8988T (cell line): ENCODE results near the gene SYP.
A peak's percentile ranks its signal among the peaks of the same experiment; 100 is the strongest.

Experiments used
- DNase-seq: peaks from one replicate; pipeline ENCODE4 v3.0.0; 2011

The SYP gene

DNA sequence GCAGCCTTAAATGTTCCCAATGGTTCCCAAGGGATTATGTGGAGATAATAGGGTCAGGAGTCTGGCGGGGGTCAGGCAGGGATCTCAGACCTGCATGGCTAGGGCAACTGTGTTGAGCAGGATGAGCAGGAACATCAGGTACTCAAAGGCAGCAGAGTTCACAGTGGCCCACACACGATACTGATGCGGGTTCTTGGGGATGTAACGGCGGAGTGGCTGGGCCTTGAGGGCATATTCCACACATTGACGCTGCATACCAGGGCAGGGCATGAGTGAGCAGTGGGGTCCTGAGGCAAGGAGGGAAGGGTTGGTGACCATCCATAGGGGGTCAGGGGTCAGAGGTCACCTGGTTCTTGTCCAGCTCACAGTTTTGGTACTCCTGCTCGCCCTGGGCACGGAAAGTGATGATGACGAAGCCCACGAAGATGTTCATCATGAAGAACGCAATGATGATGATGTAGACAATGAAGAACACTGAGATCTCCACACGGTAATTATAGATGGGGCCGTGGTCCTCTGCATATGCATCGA lies 15.1 kb upstream of the SYP start:
- DNase-seq = no peak

DNA sequence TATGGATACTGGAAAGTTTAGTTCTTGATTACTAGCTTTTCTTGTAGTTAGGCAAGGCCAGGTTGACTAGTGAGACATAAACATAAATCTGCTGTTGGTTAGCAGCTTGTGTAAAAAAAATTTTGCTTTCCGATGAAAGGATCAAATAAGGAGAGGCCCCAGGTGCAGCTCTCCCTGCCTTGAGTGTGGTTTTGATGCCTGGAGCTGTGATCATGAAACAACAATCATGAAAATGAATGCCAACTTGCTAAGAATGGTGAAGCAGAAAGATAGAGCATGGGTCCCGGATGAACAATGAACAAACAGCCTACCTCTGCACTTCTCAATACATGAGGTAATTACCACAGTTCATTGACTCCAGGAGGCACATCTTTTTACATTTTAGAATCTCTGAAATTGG lies 14.4 kb upstream of the SYP start:
- DNase-seq = no peak

DNA sequence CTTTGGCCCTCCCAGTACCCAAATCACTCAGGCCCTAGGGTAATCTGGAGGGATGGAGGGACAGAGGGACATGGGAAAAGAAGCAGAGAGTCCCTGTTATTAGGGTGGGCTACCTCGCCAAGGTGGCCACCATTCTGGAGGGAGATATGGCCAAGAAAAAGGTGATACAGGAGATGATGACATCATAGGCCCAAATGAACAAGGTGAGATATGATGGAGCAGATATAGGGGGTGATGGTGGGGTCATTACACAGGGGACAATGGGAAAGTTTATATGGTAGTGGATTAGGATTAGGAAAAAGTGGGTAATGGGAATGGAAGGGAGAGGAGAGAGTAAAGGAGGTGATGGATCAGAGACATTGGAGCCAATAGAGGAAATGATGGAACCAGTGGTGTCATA lies 12.9 kb upstream of the SYP start:
- DNase-seq = no peak

DNA sequence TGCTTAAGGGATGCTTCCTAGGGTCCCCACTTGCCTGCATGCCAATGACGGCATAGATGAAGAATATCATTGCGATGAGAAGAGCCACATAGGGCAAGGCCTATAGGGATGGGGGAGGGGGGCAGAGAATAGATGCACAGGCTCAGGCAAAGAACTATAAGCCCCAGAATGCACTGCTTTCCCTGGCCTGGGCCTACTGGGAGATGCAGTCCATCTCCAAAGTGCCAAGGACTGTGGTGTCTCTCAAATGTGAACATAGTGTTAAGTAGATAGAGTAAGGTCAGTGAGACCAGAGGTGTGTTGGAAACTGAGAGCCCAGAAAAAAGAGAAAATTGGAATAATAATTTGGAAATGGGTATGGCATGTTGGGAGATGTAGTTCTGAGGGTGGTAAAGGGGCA lies 12.2 kb upstream of the SYP start:
- no peak for DNase-seq

DNA sequence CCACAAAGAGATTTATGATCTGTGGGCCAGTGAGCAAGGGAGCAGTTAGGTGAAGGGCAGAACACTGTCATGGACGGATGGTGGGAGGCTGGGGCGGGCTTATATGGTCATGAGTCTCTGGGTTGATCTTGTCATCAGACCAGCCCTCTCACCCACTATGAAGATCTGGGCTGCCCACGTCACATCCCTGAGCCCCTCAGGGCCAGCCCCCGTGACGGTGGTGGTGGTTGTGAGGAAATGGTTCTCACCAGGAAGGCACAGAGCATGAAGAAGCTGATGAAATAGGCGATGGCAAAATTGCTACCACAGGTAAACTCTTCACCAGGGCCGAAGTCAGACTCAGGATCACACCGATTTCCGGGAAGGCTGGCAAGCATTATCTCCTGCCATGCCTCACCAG lies 11.1 kb upstream of the SYP start:
- DNase-seq = no peak

DNA sequence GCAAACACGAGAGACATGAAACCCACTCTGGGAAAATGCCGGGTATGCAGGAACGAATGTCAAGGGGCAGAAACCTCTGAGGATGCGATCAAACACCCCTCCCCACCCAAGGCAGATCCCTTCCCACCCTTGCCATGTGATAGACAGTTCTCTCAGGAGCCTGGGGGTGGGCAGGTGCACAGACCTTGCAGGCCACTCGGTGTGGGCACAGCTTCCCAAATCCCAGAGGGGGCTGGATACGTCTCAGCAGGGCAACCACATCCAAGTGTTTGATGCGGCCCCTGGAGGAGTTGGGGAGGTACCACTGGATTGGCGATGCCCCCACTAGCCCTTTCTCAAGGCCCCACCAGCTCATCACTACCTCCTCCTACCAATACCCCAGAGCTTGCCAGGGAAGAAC lies 10.4 kb upstream of the SYP start:
- DNase-seq = no peak

DNA sequence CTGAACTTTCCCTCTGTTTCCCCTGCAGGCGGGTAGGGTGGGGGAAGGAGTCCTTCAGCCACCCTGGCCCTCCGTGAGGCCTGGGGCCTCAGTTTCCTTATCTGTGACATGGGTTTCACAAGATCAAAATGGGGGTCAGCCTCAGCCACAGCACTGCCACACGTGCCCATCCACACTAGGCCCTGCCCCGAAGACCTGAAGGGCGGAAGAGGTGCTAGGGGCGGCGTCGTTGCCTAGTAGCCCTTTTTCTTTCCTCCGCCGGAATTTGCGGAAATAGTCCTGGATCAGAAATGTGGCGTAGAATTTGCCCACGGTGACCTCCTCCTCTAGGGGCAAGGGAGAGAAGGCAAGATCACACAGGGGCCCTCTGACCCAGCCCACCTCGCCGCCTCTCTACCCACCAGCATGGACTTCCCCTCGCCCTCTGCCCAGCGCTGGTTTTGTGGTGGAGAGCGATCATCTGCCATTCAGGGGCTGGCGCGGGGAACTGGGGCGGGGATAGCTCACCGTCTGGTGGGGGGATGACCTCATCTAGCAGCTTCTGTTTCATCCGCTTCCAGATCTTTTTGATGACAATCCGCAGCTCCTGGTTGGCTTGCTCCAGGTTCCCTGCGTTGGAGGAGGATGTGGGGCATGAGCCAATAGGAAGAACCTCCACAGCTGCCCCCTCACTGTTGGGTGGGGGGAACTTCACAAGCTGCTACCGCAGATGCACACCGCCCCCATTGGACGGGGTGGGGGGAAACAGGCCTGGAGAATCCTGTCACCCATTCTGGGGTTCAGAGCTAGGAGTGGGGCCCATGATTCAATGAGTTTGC lies 9.7 kb upstream of the SYP start:
- DNase-seq = no peak

DNA sequence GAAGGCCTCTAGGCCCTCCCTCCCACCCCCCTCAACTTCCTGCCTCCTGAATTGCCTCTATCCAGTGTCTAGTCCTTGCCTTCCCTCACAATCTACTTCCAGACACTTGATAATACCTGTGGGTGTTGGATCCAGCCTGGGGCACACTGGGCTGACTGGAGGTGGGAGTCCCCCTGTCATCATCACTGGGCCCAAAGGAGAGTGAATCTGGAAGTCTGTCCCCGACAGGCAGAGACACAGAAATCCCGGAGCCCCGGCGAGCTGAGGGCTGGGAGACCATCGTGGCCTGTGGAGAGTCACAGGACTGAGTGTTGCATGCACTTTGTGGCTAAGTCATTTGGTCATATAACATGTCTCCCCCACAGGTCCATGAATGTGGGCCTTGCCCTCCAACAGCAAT lies 8.4 kb upstream of the SYP start:
- DNase-seq = no peak

DNA sequence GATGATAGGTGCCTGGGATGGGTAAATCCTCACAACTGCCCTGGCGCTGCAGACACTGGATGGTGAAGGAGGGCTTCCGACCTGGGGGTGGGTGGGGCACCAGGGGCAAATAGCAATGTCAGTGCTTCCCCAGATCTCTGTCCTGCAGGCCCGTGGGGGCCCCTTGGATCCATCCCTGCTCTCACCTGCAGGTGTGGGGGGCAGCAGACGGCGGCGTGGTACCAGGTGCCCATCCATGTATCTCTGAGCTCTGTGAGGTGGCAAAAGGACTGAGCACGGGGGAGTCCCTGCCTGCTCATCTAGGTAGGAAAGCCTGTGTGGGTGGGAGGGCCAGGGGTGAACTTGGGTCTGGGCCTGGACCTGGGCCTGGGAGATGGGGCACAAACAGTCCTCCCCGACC lies 6.5 kb upstream of the SYP start:
- no peak for DNase-seq

DNA sequence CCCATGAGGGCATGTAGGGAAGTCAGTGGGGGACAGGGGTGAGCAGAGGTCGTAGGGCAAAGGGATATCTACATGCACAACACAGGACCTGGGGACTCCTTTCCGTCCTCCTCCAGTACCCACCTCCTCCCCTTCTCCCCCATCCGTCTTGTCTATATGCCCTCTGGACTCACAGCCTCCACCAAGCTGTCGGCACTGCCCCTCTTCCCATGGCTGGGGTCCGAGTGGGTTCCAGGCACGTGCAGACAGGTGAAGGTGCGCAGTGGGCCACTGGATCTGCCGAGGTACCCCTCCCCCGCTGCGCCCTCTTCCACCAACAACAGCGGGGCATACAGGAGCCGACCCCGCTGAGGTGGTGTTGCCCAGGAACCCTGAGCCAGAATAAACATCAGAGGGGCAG lies 5.5 kb upstream of the SYP start:
- no peak for DNase-seq

DNA sequence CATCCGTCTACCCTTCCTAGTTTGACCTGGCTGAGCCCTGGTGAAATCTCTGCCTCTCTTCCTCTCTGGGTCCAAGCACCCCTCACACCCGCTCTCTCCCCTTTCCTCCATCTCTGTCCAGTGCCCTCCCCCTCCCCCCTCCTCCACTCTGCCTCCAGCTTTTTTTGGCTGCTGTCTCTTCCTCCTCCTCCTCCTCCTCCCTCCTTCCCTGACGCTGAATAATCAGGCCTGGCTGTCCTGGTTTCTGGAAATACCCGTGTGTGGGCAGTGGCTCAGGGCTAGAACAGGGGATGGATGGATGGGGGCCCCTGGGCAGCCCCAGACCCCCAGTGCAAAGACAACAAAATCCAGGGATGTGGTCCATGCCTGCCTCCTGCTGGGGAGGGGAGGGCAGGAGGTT lies 4.7 kb upstream of the SYP start:
- no peak for DNase-seq

DNA sequence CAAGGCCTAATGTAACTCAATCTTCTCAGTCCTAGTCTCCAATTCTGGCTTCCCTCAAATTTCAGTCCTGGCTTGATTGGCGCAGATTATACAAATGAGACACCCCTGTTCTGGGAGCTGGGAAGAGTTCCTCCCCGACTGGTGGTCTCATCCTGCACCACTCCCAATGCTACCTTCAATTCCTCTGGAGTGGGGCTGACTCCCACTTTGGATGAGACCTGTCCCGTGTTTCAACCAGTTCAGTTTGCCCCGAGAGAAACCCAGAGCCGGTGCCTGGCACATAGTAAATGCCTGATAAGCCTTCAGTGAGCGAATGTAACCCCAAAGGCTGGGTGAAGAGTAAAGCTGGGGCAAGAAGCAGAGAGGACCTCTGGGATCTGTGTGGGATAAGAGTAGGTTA lies 4.0 kb upstream of the SYP start:
- DNase-seq = no peak

DNA sequence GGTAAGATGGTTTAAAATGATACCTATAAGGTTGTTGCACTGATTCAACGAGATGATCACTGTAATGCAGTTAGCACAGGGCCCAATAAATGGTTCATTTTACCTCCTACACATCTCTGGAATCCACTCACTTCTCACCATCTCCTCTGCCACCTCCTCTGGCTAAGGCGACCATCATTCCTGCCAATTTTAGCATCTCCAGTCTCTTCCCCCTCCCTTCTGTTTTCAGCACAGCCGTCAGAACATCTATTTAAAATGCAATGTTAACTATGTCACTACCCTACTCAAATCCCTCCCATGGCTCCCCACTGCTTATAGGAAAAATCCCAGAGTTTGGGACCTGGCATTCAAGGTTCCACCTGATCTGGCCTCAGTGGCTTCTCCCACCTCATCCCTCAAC lies 3.5 kb upstream of the SYP start:
- DNase-seq = no peak

DNA sequence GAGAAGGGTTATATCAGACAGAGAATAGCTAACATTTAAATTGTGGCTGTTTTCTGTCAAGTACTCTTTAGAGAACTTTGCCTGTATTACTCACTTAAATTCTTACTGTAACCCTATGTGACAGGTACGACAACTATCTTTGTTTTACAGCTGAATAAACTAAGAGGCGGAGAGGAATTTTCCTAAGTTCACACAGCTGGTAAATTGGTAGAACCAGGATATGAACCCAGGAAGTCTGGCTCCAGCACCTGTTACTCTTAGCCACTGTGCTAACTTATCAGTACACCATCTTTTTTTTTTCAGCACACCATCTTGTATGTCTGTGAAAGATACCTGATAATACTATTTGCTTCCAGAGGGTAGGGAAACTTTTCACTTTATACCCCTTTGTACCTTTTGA lies 2.0 kb upstream of the SYP start:
- no peak for DNase-seq

DNA sequence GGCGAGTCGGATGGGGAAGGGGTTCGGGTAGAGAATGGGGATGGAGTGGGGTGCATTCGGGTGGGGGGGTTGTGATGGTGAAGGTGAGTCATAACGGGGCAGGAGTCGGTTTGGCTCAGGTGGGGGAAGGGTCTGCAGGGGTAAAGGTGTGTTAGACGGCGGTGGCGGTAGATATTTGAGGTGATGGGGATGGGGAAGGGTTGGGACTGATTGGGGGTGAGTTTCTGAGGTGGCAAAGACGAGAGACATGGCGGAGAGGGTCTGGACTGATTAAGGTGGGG lies 738 bp downstream of the SYP start:
- DNase-seq = no peak

DNA sequence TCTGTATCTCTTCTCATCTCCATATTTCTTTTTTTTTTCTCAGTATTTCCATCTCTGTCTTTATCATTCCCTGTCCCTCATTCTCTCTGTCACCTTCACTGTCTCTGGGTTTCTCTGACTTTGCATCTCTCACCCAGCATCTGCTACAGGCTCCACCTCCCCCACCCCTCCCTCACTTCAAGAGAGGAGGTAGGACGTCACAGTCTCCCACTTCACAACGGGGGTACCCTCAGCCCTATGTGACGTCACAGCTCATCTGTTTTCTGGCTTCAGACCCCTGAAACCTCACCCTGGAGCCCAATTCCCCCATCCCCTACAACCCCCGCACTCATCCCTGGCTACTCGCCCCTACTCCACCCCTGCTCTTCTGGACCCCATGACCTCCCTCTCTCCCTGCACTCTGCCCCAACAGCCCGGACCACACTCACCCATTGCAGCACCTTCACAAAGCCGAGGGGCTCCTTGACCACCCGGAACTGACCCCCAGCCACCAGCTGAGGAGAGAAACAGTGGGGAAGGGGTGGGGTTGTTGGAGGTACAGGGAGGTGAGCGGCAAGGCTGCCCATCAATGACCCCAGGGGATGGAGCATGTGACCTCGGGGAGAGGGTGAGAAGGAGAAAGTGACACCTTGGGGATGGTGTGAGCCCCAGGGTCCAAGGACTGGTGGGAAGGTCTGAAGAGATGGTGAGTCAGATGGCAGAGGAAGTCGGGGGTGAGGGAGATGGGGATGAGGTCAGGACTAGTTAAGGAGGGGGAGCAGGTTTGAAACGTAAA lies 1.3 kb downstream of the SYP start:
- no peak for DNase-seq

DNA sequence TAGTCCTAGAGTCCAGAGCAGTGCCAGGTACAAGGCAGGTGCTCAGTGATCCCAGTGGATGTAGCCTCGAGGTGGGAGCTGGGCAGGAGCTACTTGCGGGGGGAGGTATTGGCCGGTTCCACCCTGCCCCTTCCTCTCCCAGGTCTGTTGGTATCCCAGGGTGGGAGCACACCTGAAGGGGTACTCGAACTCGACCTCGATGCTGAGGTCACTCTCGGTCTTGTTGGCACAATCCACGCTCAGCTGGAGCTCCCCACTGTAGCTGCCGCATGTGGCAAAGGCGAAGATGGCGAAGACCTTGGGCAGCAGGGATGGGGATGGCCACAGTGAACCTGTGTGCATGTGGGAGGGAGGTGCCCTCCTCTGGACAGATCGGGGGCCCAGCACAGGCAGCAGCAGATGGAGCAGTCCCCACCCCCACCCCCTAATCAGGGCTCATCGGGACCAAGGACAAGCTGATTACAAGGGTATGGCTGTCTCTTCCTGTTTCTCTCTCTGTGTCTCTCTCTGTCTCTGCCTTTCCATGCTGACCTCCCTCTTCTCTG lies 2.4 kb downstream of the SYP start:
- no peak for DNase-seq

DNA sequence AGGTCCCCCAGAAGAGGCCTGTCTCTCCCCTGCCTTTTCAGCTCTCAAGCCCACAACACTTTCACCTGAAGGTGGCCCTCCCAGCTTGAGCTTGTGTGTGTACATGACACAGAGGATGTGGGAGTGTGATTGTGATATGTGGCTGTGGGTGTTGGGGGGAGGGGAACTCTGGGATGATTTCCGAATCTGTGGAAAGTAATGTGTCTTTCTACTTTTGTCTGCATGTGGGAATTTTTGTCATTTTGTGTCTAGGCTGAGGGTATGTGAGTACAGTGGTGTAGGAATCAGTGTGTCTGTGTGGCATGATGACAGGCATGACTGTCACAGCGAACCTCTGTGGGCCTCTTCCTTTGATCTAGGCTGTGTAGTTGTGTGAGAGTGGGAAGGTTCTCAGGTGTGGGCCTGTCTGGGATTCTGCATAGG lies 6.4 kb downstream of the SYP start:
- DNase-seq = no peak

DNA sequence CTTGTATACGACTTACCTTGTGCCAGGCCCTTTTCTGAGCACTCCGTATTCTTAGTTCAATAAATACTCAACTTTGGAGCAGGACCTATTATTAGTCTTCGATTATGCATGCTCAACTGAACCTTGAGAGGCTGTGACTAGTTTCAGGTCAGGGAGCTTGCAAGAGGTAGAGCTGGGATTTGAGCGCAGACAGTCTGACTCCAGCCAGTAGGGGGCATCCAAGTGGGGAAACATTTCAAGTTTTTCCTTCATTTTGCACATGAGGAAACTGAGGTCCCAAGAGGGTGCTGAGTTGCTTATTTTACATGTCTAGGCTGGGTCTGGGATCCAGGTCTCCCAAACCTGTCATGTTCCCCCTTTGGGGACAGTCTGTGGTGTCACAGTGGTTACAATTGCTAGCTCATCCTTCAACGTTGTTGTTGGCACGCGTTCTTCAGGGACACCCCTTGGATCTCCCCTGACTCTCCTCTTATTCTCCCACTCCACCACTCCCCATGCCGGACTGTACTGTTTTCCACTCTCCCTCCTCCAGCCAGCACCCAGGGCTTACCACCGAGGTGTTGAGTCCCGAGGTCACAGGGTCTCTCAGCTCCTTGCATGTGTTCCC lies 7.2 kb downstream of the SYP start:
- no peak for DNase-seq

DNA sequence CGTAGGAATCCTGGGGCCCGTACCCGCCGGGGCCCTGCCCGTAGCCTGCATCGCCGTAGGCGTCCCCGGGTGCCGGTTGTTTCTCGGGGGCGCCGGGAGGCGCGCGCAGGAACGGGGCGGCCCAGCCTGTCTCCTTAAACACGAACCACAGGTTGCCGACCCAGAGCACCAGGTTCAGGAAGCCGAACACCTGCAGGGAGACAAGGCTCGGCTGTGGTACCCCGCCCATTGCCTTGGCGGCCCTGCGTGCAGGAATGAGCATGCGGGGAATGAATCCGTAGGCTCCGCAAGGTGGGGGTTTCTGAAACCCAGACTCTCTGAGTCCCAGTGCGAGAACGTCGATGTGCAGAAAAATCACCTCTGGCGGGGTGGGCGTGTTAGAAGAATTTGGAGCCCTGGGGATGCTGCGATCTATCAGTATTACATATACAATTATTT lies 8.4 kb downstream of the SYP start:
- DNase-seq = no peak

DNA sequence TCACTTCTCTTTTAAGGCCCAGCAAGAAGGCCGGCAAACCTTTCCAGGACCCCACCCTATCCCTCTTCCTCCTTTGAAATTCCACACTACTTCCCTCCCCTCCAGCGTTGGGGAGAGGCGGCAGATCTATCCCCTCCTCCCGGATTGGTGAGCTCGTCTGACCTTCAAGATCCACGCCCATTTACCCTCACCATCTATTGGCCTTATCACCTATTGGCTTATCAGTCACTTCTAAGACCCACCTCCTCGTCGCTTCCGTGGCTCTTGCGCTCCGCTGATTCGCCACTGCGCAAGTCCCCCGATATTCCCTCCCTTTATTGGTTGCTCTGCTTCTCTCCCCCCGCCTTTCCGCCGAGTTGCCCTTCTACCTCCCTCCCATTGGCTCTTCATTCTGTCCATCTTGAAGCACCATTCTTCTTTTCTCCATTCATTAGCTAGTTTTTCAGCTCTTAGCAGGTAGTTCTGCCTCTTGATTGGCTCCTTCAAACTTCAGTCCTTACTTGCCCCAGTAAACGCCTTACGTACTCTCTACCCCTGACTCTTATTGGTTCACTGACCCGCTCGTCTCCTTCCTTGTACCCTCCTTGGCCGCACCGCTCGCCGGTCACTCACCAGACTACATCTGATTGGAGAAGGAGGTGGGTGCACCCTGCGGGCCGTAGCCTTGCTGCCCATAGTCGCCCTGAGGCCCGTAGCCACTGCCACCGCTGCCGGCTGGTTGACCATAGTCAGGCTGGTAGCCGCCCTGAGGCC lies 9.0 kb downstream of the SYP start:
- peak; percentile 77 for DNase-seq

DNA sequence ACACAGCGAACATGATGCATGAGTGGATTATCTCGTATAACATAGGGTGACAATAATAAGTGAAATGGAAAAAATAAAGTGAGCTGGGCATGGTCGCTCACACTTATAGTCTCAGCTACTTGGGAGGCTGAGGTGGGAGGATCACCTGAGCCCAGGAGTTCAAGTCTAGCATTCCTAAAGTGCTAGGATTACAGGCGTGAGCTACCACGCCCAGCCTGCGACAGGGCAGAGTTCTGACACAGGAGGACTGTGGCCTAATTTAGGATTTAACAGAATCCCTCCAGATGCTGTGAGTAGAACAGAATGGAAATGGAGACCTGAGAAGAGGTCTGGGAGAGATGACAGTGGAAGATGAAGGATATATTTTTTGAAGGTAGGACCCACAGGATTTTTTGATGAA lies 10.4 kb downstream of the SYP start:
- DNase-seq = no peak

DNA sequence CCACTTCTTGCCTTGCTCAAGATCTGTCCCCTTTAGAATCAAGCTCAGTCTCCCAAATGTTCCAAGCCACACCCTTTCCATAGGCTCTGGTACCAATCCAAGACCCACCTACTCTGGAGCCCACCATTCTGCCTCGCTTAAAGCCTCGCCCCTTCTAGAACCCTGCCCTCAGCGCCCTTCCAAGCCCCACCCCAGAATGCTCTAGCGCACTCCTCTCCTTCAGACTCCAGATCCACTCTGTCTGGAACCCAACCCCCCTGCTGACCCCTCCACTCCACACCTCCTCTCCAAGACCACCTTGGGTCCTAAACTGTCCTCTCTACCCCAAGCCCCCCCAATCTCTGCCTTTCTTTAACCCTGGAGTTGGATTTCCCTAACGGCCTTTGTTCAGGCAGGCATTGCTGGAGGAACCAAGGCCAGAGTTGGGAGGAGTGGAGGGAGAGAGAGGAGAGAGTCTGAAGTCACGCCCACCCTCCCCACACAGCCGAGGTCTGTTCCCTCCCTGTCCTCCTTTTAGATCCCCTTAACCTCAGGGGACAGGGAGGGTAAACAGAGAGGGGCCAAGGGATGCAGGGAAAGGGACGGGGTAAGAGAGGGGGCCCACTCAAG lies 11.4 kb downstream of the SYP start:
- no peak for DNase-seq
